ENCODE measurements around the gene TERC.
"Not testable (repeated sequence)": the region's sequence is repeated elsewhere in the genome, so short reads cannot be mapped to it uniquely, and the experiment has no call there.

The TERC gene

GRCh38 chr3:169771497-169772304 is 6.8 kb upstream of the TERC start:
- peak; percentile 88 for DNase-seq

GRCh38 chr3:169769287-169770181 is 4.7 kb upstream of the TERC start, which contains the start of gene ACTRT3:
Gene ACTRT3 (minus strand): TSS chr3:169769561. CDS start chr3:169769520, 41 bp downstream.
- DNase-seq, result peak; percentile 95

GRCh38 chr3:169764312-169764881 is 463 bp downstream of the TERC start:
- peak; percentile 80 for DNase-seq

- peak; percentile 31 for DNase-seq
Observed at GRCh38 chr3:169760479-169760878, 4.4 kb downstream of the TERC start.

- peak; percentile 55 for DNase-seq
Observed at GRCh38 chr3:169759256-169759655, 5.6 kb downstream of the TERC start.

GRCh38 chr3:169758359-169758994 is 6.4 kb downstream of the TERC start:
- DNase-seq, result peak; percentile 61

- no peak for DNase-seq
Observed at GRCh38 chr3:169755488-169755887, 9.4 kb downstream of the TERC start.

GRCh38 chr3:169754711-169755110 is 10.1 kb downstream of the TERC start:
- DNase-seq, result no peak

- no peak for DNase-seq
Observed at GRCh38 chr3:169751875-169752274, 13.0 kb downstream of the TERC start.

- DNase-seq, result no peak
Observed at GRCh38 chr3:169750665-169751064, 14.2 kb downstream of the TERC start.

- no peak for DNase-seq
Observed at GRCh38 chr3:169748670-169749069, 16.2 kb downstream of the TERC start.

- no peak for DNase-seq
Observed at GRCh38 chr3:169746924-169747323, 17.9 kb downstream of the TERC start.

- peak; percentile 49 for DNase-seq
Observed at GRCh38 chr3:169744366-169745054, 20.4 kb downstream of the TERC start.

GRCh38 chr3:169739067-169739466 is 25.8 kb downstream of the TERC start:
- DNase-seq, result no peak

GRCh38 chr3:169731857-169732256 is 33.0 kb downstream of the TERC start:
- not testable (repeated sequence) for DNase-seq

GRCh38 chr3:169722724-169723123 is 42.1 kb downstream of the TERC start:
- no peak for DNase-seq

- DNase-seq, result not testable (repeated sequence)
Observed at GRCh38 chr3:169718415-169718814, 46.4 kb downstream of the TERC start.

All from hematopoietic multipotent progenitor cell treated with erythropoietin and hydrocortisone succinate and interleukin-3 and kit ligand, for 6 days (in vitro differentiated cells).